Testis (tissue), 3 donors: ENCODE measurements around the gene ATF5. TPM values are rescaled to one million over a fixed set of nuclear protein-coding genes. Genes with fewer than 3 reads are reported as not detected.

Experiments
- DNase-seq: peaks from one replicate; pipeline ENCODE4 v3.0.0-alpha.2; 2019
- H3K27ac ChIP-seq, 2 donors: fragments of 200-600 bp; sonication (generic); one replicate each; pipeline ENCODE4 v1.5.1; 2019
- H3K27me3 ChIP-seq: fragments of 200-600 bp; sonication (generic); one replicate; pipeline ENCODE4 v1.5.1; 2019
- H3K36me3 ChIP-seq: fragments of 200-600 bp; sonication (generic); one replicate; pipeline ENCODE4 v1.5.1; 2017; ENCODE audit warnings: low read depth; ENCODE audit errors: missing control alignments
- H3K4me1 ChIP-seq: fragments of 200-600 bp; sonication (generic); one replicate; pipeline ENCODE4 v1.5.1; 2019
- H3K4me3 ChIP-seq, 2 donors: fragments of 200-600 bp; sonication (generic); one replicate each; pipeline ENCODE4 v1.5.1; 2017 to 2019
- H3K9me3 ChIP-seq: fragments of 200-600 bp; sonication (generic); one replicate; pipeline ENCODE4 v1.5.1; 2017
- POLR2A ChIP-seq: fragments of 450-650 bp; IDR thresholded peaks from one replicate; pipeline ENCODE4 v1.6.1; 2017; ENCODE audit warnings: antibody characterized with exemption, mild to moderate bottlenecking, moderate library complexity
- WGBS, 2 donors: methylation state at CpG; one replicate each; pipeline ENCODE4 v1.1.5; 2018; 5-methylcytosine and 5-hydroxymethylcytosine counted together
- intact Hi-C: fragments of 100-400 bp; cut with DNase I; formaldehyde crosslinking; loops from one replicate; pipeline ENCODE4 v1.15.1; 2023; ENCODE audit warnings: low total_unique reads
- polyA plus RNA-seq: library from polyadenylated mRNA; stranded (reverse); fragments of 350-450 nt; fragmentation: Illumina TruSeq; extraction: RNeasy Lipid Tissue Mini Kit (QIAGEN cat#74804); gene quantifications from one replicate; pipeline ENCODE4 v1.2.3, GENCODE V29; 2014; ENCODE audit warnings: low read depth, low replicate concordance; ENCODE audit not compliant: insufficient read depth
- total RNA-seq, 2 donors: library from RNA; depleted of rRNA; stranded (reverse); fragments of >200 nt; gene quantifications; one replicate each; pipeline ENCODE4 v1.2.3, GENCODE V29; 2016
- TF ChIP-seq, protein P1 (sequence below), 3 experiments: fragments of 450-650 bp in 2 of 3; fragments of 200-600 bp in 1 of 3; sonication (generic) in 1 of 3; IDR thresholded peaks; one replicate each; pipeline ENCODE4 v1.5.1; 2016 to 2019; ENCODE audit warnings: antibody characterized with exemption in 3 of 3, mild to moderate bottlenecking in 2 of 3, moderate library complexity in 1 of 3

ATF5 gene
- total and polyA plus RNA-seq, 3 donors from 2014 or later: 31.3 to 64.5 (median 38.5) TPM

DNA sequence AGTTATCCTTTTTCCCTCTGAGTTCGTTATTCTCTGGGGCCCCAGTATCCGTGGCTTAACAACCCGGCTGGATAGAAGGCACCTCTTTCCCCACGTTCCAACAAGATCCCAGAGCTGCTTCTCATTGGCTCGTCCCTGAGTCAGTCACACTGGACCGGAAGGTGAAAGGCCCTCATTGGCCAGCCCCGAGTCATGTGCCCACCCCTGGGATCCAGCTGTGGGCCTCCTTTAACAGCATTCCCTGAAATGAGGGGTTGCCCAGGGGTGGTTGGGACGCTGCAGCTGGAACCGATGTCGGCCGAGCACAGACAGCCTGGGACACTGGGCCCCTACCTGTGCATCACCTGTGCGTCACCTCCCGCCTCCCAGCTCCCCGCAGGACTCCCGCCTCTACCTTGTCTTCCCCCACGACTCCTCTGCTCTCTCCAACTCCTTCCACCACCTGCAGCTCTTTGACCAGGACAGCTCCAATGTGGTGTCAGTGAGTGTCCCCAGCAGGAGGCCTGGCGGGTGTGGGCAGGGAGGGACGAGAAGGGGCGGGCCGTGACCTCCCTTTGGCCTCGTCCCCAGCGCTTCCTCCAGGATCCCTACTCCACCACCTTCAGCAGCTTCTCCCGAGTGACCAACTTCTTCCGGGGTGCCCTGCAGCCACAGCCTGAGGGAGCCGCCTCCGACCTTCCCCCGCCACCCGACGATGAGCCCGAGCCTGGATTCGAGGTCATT is 47.2 kb upstream of the ATF5 start:
- intact Hi-C loops: no loop called here

DNA sequence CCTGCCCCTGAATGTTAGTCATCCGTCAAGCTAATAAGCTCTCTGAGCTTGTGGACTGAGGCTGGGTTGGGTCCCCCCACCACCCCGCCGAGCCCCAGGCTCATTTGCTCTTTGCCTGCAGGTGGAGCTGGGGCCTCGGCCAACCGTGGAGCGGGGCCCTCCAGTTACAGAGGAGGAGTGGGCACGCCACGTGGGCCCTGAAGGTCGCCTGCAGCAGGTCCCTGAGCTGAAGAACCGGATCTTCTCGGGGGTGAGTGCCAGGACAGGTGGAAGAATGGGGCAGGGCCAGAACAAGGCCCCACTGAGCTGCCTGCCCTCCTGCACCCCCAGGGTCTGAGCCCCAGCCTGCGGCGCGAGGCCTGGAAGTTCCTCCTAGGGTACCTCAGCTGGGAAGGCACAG is 46.4 kb upstream of the ATF5 start:
- H3K4me1 ChIP-seq: peaks cover 8% of the 10 kb centered on the region
- no peak for DNase-seq
- H3K27me3 ChIP-seq: no peaks in the 10 kb centered on the region
- no peak overlapping the region for H3K27ac ChIP-seq
- 80 to 95% methylated on average over 4 to 14 of the region's 14 CpGs for WGBS, 2 donors
- H3K36me3 ChIP-seq: peaks cover 4% of the 10 kb centered on the region
- TF ChIP-seq, protein P1, sequence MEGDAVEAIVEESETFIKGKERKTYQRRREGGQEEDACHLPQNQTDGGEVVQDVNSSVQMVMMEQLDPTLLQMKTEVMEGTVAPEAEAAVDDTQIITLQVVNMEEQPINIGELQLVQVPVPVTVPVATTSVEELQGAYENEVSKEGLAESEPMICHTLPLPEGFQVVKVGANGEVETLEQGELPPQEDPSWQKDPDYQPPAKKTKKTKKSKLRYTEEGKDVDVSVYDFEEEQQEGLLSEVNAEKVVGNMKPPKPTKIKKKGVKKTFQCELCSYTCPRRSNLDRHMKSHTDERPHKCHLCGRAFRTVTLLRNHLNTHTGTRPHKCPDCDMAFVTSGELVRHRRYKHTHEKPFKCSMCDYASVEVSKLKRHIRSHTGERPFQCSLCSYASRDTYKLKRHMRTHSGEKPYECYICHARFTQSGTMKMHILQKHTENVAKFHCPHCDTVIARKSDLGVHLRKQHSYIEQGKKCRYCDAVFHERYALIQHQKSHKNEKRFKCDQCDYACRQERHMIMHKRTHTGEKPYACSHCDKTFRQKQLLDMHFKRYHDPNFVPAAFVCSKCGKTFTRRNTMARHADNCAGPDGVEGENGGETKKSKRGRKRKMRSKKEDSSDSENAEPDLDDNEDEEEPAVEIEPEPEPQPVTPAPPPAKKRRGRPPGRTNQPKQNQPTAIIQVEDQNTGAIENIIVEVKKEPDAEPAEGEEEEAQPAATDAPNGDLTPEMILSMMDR (IDR thresholded peaks at IDR 0.05): no peak
- TF ChIP-seq POLR2A: no peak
- no peaks in the 10 kb centered on the region for H3K9me3 ChIP-seq
- no peak overlapping the region for H3K4me3 ChIP-seq
- intact Hi-C loops: no loop called here

More for the DNA sequence above, 47.2 kb upstream of the ATF5 start:
- Histone ChIP-seq H3K9me3 (no peaks in the 10 kb centered on the region), H3K4me3 (no peak overlapping the region), H3K4me1 (peaks cover 8% of the 10 kb centered on the region), H3K27ac (no peak overlapping the region), H3K27me3 (no peaks in the 10 kb centered on the region), H3K36me3 (peaks cover 4% of the 10 kb centered on the region)
- WGBS, 2 donors: 69 to 74% methylated on average over 30 of the region's 31 CpGs
- peak; percentile 88 for DNase-seq
- no peak for TF ChIP-seq POLR2A
- TF ChIP-seq, protein P1 (IDR thresholded peaks at IDR 0.05): no peak

DNA sequence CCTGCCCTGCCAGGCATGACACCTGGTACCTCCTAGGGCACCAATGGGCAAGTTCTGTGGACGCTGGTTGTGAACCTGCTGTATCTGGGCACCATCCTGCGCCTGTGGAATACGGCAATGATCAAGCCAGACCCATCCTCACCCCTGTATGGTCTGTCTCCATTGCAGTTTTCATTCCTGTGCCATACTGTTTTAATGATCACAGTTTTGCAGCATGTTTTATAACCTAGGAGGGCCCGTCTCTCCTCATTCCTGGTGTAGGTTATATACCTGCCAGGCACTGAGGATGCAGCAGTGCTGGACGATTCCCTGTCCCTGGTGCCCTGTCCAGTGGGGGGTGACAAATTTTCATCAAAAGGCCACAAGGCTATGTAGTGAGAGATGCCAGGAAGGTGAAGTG is 45.9 kb upstream of the ATF5 start:
- TF ChIP-seq, protein P1 (IDR thresholded peaks at IDR 0.05): no peak
- no peak for TF ChIP-seq POLR2A
- intact Hi-C loops: no loop called here
- peaks cover 4% of the 10 kb centered on the region for H3K36me3 ChIP-seq

DNA sequence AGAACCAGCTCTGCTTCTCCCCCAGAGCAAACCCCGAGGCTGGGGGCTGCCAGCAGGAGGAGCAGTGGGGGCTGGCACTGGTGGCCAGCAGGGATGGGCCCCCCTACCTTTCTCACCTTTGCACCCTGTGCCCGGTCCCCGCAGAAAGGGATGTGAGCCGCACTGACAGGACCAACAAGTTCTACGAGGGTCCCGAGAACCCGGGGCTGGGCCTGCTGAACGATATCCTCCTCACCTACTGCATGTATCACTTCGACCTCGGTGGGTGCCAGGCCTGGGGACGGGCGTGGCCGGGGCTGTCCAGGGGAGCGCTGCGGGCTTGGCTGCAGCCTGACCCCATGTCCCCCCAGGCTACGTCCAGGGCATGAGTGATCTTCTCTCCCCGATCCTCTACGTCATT is 44.9 kb upstream of the ATF5 start:
- Histone ChIP-seq H3K27me3 (no peaks in the 10 kb centered on the region), H3K27ac (no peak overlapping the region), H3K36me3 (peaks cover 4% of the 10 kb centered on the region), H3K4me3 (no peak overlapping the region), H3K4me1 (no peaks in the 10 kb centered on the region), H3K9me3 (no peaks in the 10 kb centered on the region)
- intact Hi-C loops: no loop called here
- 91 to 92% methylated on average over 18 of the region's 18 CpGs for WGBS, 2 donors
- TF ChIP-seq, protein P1 (IDR thresholded peaks at IDR 0.05): no peak
- TF ChIP-seq POLR2A: no peak
- DNase-seq: no peak

More for the DNA sequence above, 45.9 kb upstream of the ATF5 start:
- H3K4me1 ChIP-seq: peaks cover 8% of the 10 kb centered on the region
- no peak for DNase-seq
- H3K9me3 ChIP-seq: no peaks in the 10 kb centered on the region
- H3K27ac ChIP-seq: no peak overlapping the region
- H3K27me3 ChIP-seq: no peaks in the 10 kb centered on the region
- 93 to 98% methylated on average over 5 of the region's 5 CpGs for WGBS, 2 donors
- no peak overlapping the region for H3K4me3 ChIP-seq

DNA sequence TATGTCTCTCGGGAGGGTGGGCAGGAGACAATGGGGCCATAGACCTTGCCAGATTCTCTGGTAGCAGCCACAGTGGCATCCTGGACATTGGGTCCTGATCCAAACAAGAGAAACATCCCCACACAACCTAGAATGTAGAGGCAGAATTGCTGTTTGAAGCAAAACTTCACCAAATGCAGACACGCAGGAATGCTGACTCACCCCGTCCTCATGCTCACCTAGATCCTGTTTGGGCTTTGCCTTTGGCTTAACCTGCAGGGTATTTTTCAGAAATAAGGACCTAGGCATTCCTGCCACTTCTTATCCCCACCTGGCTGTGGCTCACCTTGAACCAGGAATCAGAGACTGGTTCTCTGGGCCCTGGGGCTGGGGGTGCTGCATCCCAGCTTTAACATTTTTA is 44.2 kb upstream of the ATF5 start:
- 94 to 100% methylated on average over 3 of the region's 3 CpGs for WGBS, 2 donors
- H3K27ac ChIP-seq: no peak overlapping the region
- H3K27me3 ChIP-seq: no peaks in the 10 kb centered on the region
- no peak for DNase-seq
- TF ChIP-seq POLR2A: no peak
- H3K9me3 ChIP-seq: no peaks in the 10 kb centered on the region
- intact Hi-C loops: no loop called here
- no peaks in the 10 kb centered on the region for H3K4me1 ChIP-seq
- H3K36me3 ChIP-seq: peaks cover 4% of the 10 kb centered on the region
- H3K4me3 ChIP-seq: no peak overlapping the region
